Measurements from ENCODE around the gene BATF.
A peak's percentile ranks its signal among the peaks of the same experiment; 100 is the strongest.
"Not testable (repeated sequence)": the region's sequence is repeated elsewhere in the genome, so short reads cannot be mapped to it uniquely, and the experiment has no call there.

The BATF gene, protein sequence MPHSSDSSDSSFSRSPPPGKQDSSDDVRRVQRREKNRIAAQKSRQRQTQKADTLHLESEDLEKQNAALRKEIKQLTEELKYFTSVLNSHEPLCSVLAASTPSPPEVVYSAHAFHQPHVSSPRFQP

DNA sequence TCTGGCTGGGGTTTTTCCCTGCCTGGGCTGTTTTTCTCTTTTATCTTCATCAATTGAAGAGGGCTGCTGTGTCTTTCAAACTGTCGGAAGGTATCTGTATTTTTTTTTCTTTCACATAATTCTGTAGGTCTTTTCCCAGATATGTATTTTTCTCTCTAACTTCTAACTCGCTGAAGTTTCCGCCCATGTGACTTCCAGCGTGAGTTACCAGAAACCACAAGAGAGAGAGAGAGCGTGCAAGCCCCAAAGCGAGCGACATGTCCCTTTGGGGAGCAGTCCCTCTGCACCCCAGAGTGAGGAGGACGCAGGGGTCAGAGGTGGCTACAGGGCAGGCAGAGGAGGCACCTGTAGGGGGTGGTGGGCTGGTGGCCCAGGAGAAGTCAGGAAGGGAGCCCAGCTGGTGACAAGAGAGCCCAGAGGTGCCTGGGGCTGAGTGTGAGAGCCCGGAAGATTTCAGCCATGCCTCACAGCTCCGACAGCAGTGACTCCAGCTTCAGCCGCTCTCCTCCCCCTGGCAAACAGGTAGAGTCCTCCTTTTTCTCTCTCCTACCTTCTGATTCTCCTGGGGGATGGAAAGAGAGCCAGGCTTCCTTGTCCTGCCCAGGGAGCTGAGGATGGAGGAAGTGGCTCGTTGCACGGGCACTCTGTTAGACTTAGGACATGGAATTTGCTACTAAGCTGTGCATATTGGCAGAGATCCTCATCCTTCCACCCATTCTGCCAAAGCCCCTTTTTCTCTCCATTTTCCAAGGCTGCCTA, at the start of gene BATF:
Gene BATF, plus strand, starts transcription at position 246 of the 759 bp plus-strand sequence. Its CDS starts 214 bp downstream, at position 460.
- no peak for DNase-seq (ENCODE audit: low spot score)

DNA sequence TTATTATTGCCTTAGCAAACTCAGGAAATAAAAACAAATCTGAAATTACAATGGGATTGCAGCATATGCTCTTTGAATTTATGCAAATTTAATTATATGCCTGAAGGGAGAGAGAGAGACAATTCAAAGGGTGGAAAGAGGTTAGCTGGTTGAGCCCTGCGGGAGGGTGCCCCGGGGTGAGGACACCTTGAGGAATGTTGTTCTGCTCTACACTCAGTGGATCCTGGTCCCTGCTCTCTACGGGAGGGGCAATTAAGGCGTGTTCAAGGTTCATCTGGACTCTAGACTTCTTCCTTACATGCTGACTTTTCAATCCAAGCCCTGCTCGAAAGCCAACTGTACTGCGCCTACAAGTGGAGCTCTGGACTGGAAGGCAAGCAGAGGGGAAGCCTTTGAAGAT, 48.1 kb upstream of the BATF start:
- not testable (repeated sequence) for DNase-seq (ENCODE audit: low spot score)

DNA sequence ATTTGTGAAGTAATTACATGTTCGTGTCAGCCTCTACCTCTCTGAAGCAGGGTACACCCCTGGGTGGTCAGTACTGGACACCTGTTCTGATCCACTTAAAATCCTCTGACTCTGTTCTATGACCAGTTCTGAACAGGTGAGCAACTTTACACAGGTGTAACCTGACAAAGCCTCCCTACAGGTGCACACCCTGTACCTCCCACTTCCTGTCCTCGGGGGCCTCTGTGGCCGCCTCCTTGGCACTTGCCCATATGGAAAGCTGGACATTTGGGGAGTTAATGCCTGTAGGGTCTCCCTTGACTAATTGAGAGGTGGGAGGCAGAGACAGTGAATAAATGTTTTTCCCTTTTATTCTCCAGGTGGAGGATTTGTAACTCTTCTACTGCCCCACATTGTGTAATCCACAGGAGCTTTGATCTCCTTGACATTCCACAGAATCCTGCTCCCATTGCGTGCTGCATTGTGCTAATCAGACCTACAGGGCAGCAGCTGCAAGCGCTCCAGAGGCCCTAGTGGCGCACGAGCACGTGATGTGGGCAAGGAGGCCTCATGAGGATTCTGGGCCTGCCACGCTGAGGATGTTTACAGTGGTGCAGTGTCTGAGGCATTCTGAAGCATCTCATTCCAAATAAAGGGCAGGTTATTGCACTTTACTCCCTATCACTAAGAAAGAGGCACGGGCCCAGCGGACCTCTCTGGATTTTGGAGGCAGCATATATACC, 45.8 kb upstream of the BATF start:
- DNase-seq (ENCODE audit: low spot score), result peak; percentile 19

DNA sequence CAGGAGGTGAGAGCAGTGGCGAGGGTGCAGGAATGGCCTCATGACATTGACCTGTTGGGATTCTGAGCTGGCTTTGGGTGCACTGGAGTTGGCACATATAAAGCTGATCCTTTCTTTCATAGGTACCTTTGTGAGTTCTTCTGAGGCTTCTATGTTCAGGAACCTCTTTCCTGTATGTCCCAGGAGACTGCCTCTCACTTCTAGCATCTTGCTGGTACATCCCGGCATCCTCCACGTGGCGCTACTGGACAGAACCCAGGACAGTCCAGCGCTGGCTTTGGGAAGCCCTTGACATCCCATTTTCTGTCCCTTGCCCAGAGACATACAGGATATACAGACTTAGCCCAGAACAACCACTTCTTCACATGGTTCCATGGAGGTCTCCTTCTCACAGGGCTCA, 44.4 kb upstream of the BATF start:
- no peak for DNase-seq (ENCODE audit: low spot score)

DNA sequence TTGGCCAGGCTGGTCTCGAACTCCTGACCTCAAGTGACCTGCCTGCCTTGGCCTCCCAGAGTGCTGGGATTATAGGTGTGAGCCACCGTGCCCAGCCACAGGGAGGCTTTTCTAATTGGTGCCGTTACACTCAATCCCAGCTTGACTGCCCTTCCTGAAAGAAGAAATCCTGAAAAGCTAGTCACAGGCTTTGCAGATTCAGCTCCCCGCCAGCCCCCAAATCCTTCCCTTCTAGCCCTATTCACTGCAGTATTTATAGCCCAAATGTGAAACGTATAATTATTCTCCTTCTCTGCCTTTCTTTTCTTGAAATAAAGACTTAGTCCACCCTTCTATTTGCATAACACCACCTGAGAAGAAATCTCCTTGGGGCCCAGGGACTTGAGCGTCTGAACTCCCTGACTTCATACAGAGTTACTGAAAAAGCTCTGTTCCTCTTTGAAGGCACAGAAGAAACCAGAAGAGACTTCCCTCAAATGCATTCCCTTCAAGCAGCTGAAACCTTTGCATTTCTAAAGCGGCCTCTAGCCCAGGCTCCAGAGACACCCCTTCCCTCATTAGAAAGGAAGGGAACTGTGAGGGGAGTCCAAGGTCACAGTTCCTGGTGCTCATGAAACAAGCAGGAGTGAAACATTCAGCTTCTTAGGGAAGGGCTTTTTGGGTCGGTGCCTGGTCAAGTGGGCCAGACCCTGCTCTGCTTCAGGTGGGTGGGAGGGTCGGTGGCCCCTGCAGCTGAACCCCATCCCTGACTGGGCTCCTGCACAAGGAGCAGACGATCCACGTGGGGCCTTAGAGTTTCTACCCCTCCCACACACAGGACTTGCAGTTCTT, 42.3 kb upstream of the BATF start:
- no peak for DNase-seq (ENCODE audit: low spot score)

DNA sequence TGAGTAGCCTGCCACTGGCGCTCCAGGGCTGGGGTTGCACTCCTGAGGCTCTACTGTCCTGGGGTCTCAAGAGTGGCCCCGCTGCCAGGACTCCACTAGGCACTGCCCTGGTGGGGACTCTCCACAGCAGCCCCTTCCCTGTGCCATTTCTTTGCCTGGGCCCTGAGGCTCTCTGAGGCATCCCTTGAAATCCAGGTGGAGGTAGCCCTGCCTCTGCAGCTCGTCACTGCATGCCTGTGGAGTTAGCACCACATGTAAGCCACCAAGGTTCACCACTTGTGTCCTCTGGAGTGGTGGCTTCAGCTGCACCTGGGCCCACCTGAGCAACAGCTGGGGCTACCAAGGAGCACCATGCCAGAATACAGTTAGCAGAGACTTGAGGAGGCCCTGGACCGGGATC, 39.9 kb upstream of the BATF start:
- DNase-seq (ENCODE audit: low spot score), result no peak

DNA sequence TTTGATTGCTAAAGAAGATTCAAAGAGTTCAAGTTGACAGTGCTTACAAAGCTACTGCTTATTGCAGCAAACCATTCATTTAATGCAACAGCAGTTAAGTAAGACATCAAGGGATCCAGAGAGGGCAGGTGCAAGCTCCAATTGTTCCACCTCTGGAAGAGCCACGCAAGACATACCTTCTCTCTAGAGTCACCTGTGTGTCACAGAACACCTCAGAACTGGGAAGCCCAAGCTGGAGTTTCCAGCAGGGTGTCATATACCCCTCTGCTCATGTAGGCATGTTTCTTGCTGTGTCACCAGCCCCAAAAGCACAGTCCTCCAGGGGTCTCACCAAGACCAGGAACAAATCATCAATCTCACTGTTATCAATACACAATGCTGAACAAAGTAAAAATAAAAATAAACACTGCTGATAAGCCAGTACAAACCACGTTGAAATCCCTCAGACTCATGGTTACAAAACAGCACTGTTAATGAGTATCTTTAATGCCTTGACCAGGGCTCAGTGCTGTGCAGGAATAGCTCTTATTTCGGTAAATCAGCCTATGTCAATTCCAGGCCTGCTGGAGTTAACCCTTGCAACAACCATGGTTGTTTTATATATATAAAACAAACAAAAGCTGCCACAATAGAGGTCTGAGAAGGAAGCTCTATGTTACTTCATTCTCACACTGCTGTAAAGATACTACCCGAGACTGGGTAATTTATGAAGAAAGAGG, 37.4 kb upstream of the BATF start:
- no peak for DNase-seq (ENCODE audit: low spot score)

DNA sequence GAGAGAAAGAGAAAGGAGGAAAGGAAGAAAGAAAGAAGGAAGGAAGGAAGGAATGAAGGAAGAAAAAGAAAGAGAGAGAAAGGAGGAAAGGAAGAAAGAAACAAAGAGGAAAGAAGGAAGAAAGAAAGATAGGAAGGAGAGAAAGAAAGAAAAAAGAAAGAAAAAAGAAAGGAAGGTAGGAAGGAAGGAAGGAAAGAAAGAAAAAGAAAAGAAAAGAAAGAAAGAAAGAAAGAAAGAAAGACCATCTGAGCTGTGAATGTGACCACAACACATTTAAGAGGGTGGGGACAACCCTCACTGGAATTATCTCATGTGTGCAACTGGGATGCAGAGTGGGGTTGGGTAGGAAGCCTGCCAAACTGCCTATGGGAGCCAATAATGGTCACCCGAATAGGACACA, 36.0 kb upstream of the BATF start:
- no peak for DNase-seq (ENCODE audit: low spot score)

DNA sequence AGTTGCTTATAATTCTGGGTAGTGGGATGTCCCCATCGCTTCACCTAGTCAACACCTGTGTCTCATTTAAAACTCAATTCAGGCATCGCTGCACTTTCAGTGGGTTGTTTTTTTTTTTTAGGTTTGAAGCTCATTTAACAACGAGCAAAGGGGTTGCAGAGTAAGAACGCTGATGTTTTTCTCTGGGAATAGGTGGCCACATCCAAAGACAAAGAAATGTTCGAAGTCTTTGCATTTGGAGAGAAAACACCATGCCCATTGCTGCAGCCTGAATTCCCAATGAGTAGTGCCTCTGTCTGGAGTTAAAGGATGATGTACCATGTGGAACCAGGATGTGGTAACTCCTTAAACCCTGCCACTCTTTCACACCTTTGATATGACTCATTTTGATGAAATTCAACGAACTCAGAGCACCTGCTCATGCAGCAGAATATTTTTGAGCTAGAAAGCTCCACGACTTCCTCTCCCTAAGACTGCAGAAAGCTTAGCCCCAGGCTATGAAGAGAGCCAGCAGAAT, 35.1 kb upstream of the BATF start:
- DNase-seq (ENCODE audit: low spot score), result no peak

DNA sequence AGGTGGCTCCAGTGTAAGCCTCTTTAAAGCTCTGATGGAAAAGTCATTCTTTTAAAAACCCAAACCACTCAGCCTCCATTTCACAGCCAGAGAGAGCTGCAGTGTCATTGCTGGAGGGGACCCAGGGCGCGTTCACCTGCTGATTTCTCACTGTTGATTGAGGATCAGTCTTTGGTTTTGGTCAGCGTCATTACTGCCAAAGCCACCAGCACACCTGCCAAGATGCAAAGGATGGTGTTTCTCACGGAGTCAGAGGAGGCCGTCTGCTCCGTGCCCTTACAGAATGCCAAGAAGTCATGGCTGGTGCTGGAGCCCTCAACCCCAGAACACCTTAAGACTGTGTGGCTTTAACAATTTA, 32.8 kb upstream of the BATF start:
- DNase-seq (ENCODE audit: low spot score), result no peak

DNA sequence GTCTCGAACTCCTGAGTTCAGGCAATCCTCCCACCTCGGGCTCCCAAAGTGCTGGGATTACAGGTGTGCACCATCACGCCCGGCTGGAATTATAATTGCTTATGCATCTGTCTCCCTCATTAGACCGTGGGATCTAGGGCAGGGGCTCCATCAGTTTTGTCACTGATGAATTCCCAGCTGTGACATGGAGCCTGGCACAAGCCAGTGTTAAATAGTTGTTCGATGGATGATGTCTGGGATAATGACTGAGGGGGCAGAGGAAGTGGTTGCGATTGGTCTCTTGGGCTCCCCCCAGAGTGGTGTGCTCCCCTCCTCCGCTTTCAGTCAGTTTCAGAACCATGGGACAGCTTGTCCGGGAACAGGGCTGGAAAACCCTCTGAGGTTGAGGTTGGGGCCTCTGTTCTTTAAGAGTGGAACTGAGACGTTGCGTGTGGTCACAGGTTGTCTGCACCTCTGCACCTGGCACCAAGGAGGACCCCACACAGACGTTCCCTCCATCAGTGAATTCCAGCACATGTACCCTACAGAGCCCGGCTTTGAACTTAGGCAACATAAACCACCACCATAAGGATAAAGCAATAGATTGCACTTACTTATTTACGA, 30.8 kb upstream of the BATF start:
- DNase-seq (ENCODE audit: low spot score), result no peak

DNA sequence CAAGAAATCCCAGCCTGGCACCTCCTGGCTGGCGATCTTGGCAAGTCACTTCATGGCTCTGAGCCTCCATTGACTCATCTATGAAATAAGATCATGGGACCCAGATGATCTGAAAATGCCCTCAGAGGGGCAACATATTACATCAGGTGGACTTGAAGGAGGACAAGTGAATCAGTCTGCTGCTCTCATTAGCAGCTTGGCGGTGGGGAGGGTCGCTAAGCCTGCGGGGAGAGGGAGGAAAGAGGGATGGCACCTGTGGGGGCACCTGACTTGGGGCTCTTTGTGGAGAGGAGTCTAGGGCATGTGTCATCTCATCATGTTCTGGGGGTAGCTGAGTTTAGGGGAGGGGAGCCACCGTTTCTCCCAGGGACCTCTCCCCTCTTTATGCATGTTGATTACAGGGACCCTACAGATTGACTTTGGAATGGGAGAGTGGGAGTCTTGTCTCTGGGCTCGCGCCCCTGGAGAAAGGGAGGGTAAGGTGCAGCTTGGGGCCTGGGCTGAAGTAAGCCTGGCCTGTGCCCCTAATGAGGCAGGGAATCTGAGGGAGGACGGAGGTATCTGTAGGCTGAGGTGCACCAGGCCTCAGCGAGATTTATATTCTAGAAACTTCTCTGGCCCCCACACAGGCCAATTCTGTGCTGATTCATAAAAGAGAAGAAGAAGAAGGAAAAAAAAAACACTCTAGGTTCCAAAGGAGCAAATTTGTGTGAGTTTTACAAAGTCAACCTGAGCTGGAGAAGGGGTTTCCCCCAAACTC, 29.3 kb upstream of the BATF start:
- DNase-seq (ENCODE audit: low spot score), result no peak

DNA sequence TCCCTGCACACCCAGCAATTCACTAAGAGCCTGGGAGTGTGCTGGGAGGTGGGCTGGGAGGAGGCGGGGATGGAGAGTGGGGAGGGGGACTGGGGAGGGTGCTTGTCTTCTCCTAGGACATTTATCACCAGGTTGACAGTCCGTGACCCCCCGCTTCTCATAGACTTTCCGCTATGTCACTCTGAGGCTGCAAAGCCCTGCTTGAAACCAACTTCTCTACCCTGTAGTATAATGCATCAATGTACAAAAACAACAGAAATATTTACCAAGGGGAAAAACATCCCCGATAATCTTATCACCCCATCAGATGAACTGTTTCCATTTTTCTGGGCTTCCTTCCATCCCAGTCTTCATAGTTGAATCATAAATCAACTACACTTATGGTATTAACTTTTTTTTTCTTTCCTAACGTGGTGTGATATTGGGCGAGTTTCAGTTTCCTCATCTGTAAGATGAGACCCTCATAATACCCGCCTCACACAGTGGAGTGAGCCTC, 28.6 kb upstream of the BATF start:
- DNase-seq (ENCODE audit: low spot score), result no peak

DNA sequence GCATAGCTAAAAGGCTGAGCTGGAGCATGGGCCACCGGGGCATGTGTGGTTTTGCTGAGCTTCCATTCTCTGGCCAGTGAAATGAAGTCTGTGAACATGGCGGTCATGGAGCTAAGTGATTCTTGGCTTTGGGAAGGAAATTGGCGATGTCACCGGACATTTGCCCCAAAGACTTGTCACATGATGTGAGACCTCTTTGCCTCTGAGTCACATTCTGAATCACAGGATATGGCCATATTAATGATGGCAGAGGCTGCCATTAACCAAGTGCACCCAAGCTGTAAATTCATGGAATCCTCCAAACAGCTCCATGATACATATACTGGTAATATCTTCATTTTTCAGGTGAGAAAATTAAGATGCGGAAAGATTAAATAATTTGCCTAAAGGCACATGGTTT, 27.4 kb upstream of the BATF start:
- no peak for DNase-seq (ENCODE audit: low spot score)

DNA sequence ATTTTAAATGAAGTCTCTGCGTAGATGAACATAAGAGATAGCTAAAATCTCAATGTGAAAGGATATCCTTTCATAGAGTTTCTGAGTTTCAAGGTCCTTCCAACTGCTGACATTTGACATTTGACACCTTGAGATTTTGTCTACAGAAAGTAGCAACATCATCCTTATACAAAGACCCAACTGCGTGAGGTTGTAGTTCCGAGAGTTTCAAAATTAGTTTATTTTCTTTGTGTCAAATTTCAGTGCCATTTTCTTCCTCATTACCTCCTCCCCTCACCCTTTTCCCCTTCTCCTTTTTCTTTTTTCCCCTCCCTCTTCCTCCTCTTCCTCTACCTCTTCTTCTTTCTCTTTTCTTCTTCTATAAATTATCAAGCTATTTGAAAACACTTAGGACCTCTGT, 26.9 kb upstream of the BATF start:
- no peak for DNase-seq (ENCODE audit: low spot score)

DNA sequence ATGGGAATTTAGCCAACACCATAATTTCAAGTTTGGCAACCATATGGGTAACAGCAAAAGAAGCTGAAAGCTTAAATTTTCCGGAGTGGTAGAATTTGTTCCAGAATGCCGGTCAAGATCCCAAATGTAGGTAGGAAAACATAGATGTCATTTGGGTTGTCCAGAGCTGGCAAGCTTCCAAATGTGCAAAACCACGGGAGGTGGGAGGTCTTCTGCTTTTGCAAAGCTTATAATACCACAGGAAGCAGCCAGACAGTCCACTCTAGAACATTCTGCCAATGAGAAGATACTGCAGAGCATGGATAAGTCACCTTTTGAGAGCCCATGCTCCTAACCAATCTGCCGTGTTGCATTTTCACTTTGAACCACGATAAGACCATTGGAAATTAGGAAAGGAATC, 26.4 kb upstream of the BATF start:
- DNase-seq (ENCODE audit: low spot score), result no peak

DNA sequence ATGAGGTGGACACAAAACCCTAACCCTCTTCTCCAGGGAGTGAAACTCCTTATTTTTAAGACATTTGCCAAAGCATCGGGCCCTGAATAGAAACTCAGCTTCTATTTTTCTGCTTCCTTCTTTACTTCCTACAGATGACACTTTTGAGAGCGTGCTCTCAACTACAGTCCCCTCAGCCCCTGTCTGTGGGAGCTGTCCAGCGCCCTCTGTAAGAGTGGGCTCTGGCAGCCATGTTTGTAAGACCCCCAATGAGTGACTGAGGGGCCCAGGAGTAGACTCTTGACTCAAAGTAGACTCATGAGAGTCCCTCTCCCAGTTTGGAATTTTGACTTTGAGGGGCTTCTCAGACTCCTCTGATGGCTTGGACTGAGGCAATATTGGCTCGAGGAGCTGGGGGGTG, 25.5 kb upstream of the BATF start:
- no peak for DNase-seq (ENCODE audit: low spot score)

DNA sequence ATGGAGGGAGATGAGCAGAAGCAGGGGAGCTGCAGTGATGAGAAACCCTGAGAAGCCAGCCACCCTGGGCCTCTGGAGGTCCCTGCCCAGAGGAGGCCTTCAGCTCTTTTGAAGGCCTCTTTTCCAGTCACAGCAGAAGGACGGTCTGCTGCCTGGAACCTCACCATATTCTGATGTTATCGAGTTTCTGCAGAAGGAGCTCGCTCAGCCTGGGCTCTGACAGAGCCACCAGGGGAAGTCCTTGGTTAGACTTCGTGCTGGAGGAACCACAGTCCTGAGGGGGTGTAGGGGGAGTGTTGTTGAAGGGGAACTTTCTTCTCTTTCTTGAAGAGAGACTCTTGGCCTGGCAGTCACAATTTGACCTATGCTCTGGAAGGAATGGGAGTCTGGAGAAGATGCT, 25.1 kb upstream of the BATF start:
- no peak for DNase-seq (ENCODE audit: low spot score)

DNA sequence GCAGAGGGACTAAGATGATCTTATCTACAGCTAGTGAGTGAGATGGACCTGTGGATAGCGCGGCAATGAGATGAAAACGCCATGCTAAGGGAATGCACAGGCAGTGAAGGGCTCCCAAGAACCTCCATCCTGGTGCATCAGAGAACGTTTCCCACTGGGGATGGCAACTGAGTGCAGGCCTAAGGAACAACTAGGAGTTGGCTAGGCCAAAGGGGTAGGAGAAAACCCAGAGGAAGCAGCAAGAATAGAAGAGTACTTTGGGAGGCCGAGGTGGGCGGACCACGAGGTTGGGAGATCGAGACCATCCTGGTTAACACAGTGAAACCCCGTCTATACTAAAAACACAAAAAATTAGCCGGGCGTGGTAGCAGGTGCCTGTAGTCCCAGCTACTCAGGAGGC, 24.6 kb upstream of the BATF start:
- no peak for DNase-seq (ENCODE audit: low spot score)

DNA sequence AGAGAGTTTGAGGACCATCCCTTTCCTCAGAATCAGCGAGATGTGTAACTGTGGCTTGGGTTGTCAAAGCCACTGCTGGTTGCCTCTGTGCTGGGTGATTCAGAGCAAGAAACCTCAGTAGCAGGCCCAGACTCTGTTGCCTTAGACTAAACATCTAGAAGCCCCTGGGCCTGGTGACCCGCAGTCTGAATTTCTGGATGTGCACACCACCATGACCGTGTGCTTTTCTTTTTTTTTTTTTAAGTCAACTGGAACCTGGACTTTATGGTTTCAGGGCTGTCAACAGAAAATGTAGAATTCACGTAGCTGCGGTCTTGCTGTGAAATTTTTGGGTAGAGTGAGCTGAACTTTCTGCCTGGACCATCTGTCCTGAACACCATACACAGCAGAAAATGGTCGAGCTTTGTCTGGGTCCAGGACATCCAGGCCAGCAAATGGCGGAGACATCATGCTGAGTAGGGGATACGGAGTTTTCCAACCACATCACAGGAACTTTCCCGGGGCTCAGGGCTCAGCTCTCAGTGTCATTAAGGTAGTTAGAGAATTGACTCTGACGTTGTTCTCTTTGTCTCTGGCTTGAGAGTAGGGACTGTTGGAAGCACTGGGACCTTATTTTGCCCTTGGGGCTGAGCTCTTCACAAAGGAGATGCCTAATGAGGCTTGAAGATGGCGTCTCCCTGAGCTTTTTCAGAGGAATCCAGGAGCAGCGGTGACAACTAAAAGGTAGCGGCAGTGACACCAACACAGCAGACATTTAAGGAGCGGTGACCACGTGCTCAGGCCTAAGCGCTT, 23.0 kb upstream of the BATF start:
- DNase-seq (ENCODE audit: low spot score), result no peak
